Keratinocyte (primary cell): ENCODE results near the gene EPG5.

Source experiments
- EZH2 ChIP-seq: IDR thresholded peaks from one replicate; pipeline ENCODE4 v1.6.1; 2012; ENCODE audit warnings: inconsistent platforms, mild to moderate bottlenecking, low read length, moderate library complexity
- TF ChIP-seq, protein P1 (sequence below), 3 experiments: IDR thresholded peaks in 1 of 3; conservative IDR thresholded peaks in 1 of 3; optimal IDR thresholded peaks in 1 of 3; 2 replicates in 2 of 3; 3 replicates in 1 of 3; pipeline versions ENCODE3 to v1.5.1; 2011; ENCODE audit warnings: low read length in 3 of 3, mild to moderate bottlenecking in 3 of 3, moderate library complexity in 2 of 3, control low read depth in 1 of 3, inconsistent platforms in 1 of 3; ENCODE audit not compliant: insufficient read depth in 2 of 3; ENCODE audit errors: extremely low read depth in 1 of 3

DNA sequence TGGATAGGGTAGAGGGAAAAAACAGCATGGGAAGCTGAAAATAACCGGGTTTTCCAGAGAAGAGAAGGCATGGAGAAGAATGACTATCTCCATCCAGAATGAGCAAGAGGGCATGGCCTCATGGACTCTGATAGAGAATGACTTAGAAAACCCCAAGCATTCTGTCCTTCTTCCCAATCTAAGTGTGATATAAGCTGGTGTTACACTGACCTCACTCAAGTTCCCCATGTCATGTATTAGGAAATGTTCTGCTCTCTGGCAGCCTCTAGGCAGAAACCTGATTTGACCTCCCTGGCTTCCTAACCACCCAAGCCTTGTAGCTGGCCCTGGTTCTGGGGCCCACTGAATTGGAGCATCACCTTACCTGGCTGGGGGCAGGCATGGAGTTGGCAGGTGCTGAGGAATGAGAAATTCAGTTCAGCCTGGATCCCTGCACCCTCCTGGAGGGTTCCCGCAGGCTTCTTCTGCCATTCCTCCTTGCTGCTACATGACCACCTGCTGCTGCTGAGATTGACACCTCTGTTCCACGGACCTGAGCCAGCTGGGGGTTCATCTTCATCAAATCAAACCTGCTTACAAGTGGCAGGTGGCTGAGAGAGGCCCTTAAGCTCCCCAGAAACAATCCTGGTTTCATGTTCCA, 146.9 kb downstream of the EPG5 start:
- TF ChIP-seq, protein P1, sequence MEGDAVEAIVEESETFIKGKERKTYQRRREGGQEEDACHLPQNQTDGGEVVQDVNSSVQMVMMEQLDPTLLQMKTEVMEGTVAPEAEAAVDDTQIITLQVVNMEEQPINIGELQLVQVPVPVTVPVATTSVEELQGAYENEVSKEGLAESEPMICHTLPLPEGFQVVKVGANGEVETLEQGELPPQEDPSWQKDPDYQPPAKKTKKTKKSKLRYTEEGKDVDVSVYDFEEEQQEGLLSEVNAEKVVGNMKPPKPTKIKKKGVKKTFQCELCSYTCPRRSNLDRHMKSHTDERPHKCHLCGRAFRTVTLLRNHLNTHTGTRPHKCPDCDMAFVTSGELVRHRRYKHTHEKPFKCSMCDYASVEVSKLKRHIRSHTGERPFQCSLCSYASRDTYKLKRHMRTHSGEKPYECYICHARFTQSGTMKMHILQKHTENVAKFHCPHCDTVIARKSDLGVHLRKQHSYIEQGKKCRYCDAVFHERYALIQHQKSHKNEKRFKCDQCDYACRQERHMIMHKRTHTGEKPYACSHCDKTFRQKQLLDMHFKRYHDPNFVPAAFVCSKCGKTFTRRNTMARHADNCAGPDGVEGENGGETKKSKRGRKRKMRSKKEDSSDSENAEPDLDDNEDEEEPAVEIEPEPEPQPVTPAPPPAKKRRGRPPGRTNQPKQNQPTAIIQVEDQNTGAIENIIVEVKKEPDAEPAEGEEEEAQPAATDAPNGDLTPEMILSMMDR (optimal IDR thresholded peaks at IDR 0.05 in 1 of 3, IDR thresholded peaks at IDR 0.05 in 1 of 3, conservative IDR thresholded peaks at IDR 0.05 in 1 of 3; ENCODE audit: extremely low read depth in 1 of 3, insufficient read depth in 2 of 3, low read length in 3 of 3): no peak
- no peak for TF ChIP-seq EZH2
